ENCODE results near the gene LRIG3. TPM values are rescaled to one million over a fixed set of nuclear protein-coding genes. Genes with fewer than 3 reads are reported as not detected.
"Not testable (repeated sequence)": the region's sequence is repeated elsewhere in the genome, so short reads cannot be mapped to it uniquely, and the experiment has no call there.

LRIG3 gene
- total RNA-seq, 2 donors from 2014 or later = not detected

GRCh38 chr12:58949954-58950738 lies 29.8 kb upstream of the LRIG3 start:
- not testable (repeated sequence) for H3K27me3 Mint-ChIP-seq; H3K27ac Mint-ChIP-seq; H3K4me3 Mint-ChIP-seq; ATAC-seq (replicated peaks); H3K36me3 Mint-ChIP-seq (ENCODE audit: low read depth); H3K9me3 Mint-ChIP-seq; H3K4me1 Mint-ChIP-seq

DNA sequence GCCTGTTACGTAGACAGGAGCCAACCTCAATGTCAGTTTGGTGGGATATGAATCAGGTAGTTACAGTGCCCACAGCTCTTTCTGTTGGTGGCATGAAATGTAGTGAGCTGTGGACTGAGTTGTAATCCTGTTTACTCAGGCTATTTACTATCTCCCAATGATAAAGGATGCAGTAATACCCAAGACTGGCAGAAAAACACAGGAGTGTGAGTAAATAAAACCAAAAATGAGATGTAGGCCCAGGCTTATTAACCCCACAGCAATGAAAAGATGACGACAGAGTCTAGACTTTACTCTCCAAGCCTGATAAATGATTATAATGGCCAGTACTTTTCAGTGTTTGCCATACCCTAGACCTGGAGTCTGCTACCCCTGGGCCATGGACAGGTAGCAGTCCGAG lies 22.8 kb upstream of the LRIG3 start:
- H3K36me3 Mint-ChIP-seq (ENCODE audit: low read depth) = no peaks in the 10 kb centered on the region
- no peaks in the 10 kb centered on the region for H3K4me1 Mint-ChIP-seq

DNA sequence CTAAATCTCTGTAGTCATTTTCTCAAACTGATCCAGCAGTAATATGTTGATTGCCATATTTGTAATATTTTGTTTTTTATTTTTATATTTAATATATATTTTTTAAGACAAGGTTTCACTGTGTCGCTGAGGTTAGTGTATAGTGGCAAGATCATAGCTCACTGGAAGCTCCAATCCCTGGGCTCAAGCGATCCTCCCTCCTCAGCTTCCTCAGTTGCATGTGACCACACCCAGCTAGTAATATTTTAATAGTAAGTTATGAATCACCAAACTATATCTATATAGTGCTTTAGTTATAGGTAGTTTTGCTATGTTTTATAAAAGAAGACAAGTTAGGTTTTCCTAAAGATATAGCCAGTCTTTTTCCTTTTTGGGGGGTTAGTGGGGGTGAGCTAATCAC lies 22.0 kb upstream of the LRIG3 start:
- H3K36me3 Mint-ChIP-seq (ENCODE audit: low read depth) = no peaks in the 10 kb centered on the region
- no peaks in the 10 kb centered on the region for H3K4me1 Mint-ChIP-seq
- no peaks in the 10 kb centered on the region for H3K27me3 Mint-ChIP-seq
- no peak for ATAC-seq (replicated peaks)
- no peaks in the 10 kb centered on the region for H3K9me3 Mint-ChIP-seq
- H3K4me3 Mint-ChIP-seq = no peak overlapping the region
- H3K27ac Mint-ChIP-seq = no peak overlapping the region

More for the DNA sequence above, 22.8 kb upstream of the LRIG3 start:
- no peak for ATAC-seq (replicated peaks)
- no peak overlapping the region for H3K27ac Mint-ChIP-seq
- H3K9me3 Mint-ChIP-seq = no peaks in the 10 kb centered on the region
- H3K4me3 Mint-ChIP-seq = no peak overlapping the region
- no peaks in the 10 kb centered on the region for H3K27me3 Mint-ChIP-seq

GRCh38 chr12:58939399-58940100 lies 19.2 kb upstream of the LRIG3 start:
- Mint-ChIP-seq H3K27ac (no peak overlapping the region), H3K4me1 (no peaks in the 10 kb centered on the region), H3K9me3 (no peaks in the 10 kb centered on the region), H3K4me3 (no peak overlapping the region), H3K27me3 (no peaks in the 10 kb centered on the region), H3K36me3 (ENCODE audit: low read depth) (no peaks in the 10 kb centered on the region)
- no peak for ATAC-seq (replicated peaks)

DNA sequence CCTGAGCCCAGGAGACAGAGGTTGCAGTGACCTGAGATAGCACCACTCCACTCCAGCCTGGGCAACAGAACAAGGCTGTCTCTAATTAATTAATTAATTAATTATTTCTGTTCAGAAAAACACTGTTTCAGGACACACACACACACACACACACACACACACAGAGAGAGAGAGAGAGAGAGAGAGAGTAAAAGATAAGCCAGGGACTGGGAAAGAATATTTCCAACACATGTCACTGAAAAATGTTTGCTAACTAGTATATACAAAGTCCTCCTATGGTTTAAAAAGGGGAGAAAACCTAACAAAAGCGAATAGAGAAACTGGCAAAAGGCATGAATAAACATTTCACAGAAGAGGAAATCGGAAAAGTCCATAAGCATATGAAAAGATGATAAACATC lies 18.1 kb upstream of the LRIG3 start:
- H3K4me1 Mint-ChIP-seq = no peaks in the 10 kb centered on the region
- no peaks in the 10 kb centered on the region for H3K36me3 Mint-ChIP-seq (ENCODE audit: low read depth)
- no peaks in the 10 kb centered on the region for H3K9me3 Mint-ChIP-seq
- no peak overlapping the region for H3K27ac Mint-ChIP-seq
- H3K4me3 Mint-ChIP-seq = no peak overlapping the region
- no peak for ATAC-seq (replicated peaks)
- H3K27me3 Mint-ChIP-seq = no peaks in the 10 kb centered on the region

- no peak for ATAC-seq (replicated peaks)
- Mint-ChIP-seq H3K9me3 (peaks cover 8% of the 10 kb centered on the region), H3K4me1 (no peaks in the 10 kb centered on the region), H3K27me3 (no peaks in the 10 kb centered on the region), H3K4me3 (no peak overlapping the region), H3K27ac (no peak overlapping the region), H3K36me3 (ENCODE audit: low read depth) (no peaks in the 10 kb centered on the region)
Measured at GRCh38 chr12:58934528-58934927, 14.2 kb upstream of the LRIG3 start.

GRCh38 chr12:58932806-58933681 lies 12.7 kb upstream of the LRIG3 start:
- H3K4me3 Mint-ChIP-seq = no peak overlapping the region
- no peak overlapping the region for H3K27ac Mint-ChIP-seq
- H3K36me3 Mint-ChIP-seq (ENCODE audit: low read depth) = no peaks in the 10 kb centered on the region
- H3K27me3 Mint-ChIP-seq = no peaks in the 10 kb centered on the region
- no peaks in the 10 kb centered on the region for H3K4me1 Mint-ChIP-seq
- no peak for ATAC-seq (replicated peaks)
- peaks cover 8% of the 10 kb centered on the region for H3K9me3 Mint-ChIP-seq

DNA sequence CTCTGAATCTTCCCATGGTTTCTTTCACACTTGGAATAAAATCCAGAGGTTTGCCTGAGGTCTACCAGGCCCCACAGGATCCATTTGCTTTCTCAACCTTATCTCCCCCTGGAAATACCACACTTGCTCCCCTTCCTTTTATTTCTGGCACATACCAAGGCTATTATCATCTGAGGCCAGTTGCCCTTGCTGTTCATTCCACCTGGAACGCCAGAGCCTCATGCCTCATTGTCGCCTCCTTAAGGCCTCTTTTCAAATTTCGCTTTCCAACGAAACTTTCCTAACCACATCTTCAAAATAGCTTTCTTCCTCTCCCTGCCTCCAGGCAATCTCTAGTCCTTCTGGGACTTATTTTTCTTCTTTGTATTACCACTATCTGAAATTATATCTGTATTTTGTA lies 11.2 kb upstream of the LRIG3 start:
- Mint-ChIP-seq H3K4me3 (no peak overlapping the region), H3K4me1 (no peaks in the 10 kb centered on the region), H3K36me3 (ENCODE audit: low read depth) (no peaks in the 10 kb centered on the region), H3K27ac (no peak overlapping the region), H3K27me3 (no peaks in the 10 kb centered on the region), H3K9me3 (peaks cover 8% of the 10 kb centered on the region)
- no peak for ATAC-seq (replicated peaks)

DNA sequence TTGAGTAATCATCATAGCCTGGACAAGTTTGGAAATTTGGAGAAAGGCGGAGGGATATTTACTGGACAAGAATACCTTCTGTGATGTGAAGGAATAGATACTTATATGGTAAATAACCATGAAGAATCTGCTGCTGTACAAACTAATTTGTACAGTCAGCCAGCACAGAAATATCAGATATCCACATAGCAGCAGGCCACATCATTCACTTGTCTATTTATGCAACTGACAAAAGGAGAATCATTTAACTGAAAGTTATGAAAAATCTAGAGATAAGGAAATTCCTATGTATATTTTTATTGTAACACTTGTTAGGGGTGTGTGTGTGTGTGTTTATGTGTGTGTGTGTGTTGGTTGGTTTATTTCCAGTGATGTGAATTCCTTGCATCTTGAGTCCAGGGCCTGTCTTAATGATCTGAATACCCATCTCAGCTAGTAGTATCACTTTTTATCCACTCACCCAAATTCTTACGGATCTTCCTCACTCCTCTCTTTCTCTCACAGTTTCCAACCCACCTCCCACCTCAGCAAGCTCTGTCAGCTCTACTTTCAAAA lies 10.5 kb upstream of the LRIG3 start:
- Mint-ChIP-seq H3K9me3 (peaks cover 8% of the 10 kb centered on the region), H3K27me3 (peaks cover 3% of the 10 kb centered on the region), H3K4me3 (no peak overlapping the region), H3K4me1 (no peaks in the 10 kb centered on the region), H3K36me3 (ENCODE audit: low read depth) (no peaks in the 10 kb centered on the region), H3K27ac (no peak overlapping the region)
- no peak for ATAC-seq (replicated peaks)

DNA sequence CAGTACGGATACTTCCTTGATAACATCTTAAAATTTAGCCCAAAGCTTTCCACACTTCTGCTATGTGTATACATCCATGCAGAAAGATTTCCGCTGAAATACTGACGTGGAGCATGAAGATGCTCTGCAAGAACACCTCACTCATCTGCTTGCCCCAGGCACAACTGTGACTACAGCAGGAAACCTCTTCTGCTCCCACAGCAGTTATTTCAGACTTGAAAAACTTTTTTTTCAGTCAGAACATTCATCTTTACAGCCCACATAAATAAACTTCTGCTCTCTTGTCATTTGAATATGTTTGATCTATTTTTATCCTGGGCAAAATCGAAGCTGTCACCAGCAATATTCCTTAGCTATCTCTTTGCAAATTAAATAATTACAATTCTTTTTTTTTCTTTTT lies 6.8 kb upstream of the LRIG3 start:
- no peak overlapping the region for H3K27ac Mint-ChIP-seq
- no peak overlapping the region for H3K4me3 Mint-ChIP-seq
- no peak for ATAC-seq (replicated peaks)
- H3K36me3 Mint-ChIP-seq (ENCODE audit: low read depth) = no peaks in the 10 kb centered on the region
- no peaks in the 10 kb centered on the region for H3K4me1 Mint-ChIP-seq
- peaks cover 16% of the 10 kb centered on the region for H3K9me3 Mint-ChIP-seq
- H3K27me3 Mint-ChIP-seq = peaks cover 18% of the 10 kb centered on the region

- no peaks in the 10 kb centered on the region for H3K4me1 Mint-ChIP-seq
- H3K36me3 Mint-ChIP-seq (ENCODE audit: low read depth) = no peaks in the 10 kb centered on the region
- peaks cover 13% of the 10 kb centered on the region for H3K9me3 Mint-ChIP-seq
- no peak overlapping the region for H3K4me3 Mint-ChIP-seq
- H3K27ac Mint-ChIP-seq = no peak overlapping the region
- no peak for ATAC-seq (replicated peaks)
- peaks cover 18% of the 10 kb centered on the region for H3K27me3 Mint-ChIP-seq
Measured at GRCh38 chr12:58926586-58926985, 6.3 kb upstream of the LRIG3 start.

GRCh38 chr12:58925751-58926150 lies 5.4 kb upstream of the LRIG3 start:
- H3K27ac Mint-ChIP-seq = no peak overlapping the region
- H3K9me3 Mint-ChIP-seq = peaks cover 7% of the 10 kb centered on the region
- H3K36me3 Mint-ChIP-seq (ENCODE audit: low read depth) = no peaks in the 10 kb centered on the region
- ATAC-seq (replicated peaks) = no peak
- H3K4me3 Mint-ChIP-seq = no peak overlapping the region
- H3K27me3 Mint-ChIP-seq = peaks cover 21% of the 10 kb centered on the region
- no peaks in the 10 kb centered on the region for H3K4me1 Mint-ChIP-seq

GRCh38 chr12:58925111-58925611 lies 4.9 kb upstream of the LRIG3 start:
- no peak overlapping the region for H3K27ac Mint-ChIP-seq
- peaks cover 21% of the 10 kb centered on the region for H3K27me3 Mint-ChIP-seq

GRCh38 chr12:58924652-58925051 lies 4.3 kb upstream of the LRIG3 start:
- no peaks in the 10 kb centered on the region for H3K4me1 Mint-ChIP-seq
- peaks cover 21% of the 10 kb centered on the region for H3K27me3 Mint-ChIP-seq
- no peak overlapping the region for H3K4me3 Mint-ChIP-seq

More at GRCh38 chr12:58925111-58925611, 4.9 kb upstream of the LRIG3 start:
- ATAC-seq (replicated peaks) = no peak
- no peaks in the 10 kb centered on the region for H3K4me1 Mint-ChIP-seq
- H3K36me3 Mint-ChIP-seq (ENCODE audit: low read depth) = no peaks in the 10 kb centered on the region
- no peak overlapping the region for H3K4me3 Mint-ChIP-seq
- H3K9me3 Mint-ChIP-seq = peaks cover 7% of the 10 kb centered on the region

More at GRCh38 chr12:58924652-58925051, 4.3 kb upstream of the LRIG3 start:
- Mint-ChIP-seq H3K27ac (no peak overlapping the region), H3K9me3 (peaks cover 7% of the 10 kb centered on the region), H3K36me3 (ENCODE audit: low read depth) (no peaks in the 10 kb centered on the region)
- no peak for ATAC-seq (replicated peaks)

Data from activated T-helper 17 cell treated with anti-CD3 and anti-CD28 coated beads, Interleukin-2, amount 50 U/mL, for 72 hours (primary cell).